HG02973 (cell line): ENCODE results near the gene EPHB3.
"Not testable (repeated sequence)": the region's sequence is repeated elsewhere in the genome, so short reads cannot be mapped to it uniquely, and the experiment has no call there.

Experiments used
- ATAC-seq: cut with Tn5 transposase; IDR thresholded peaks from one replicate; pipeline ENCODE4 v1.9.1; 2021; ENCODE audit warnings: moderate library complexity; ENCODE audit not compliant: unreplicated experiment

The EPHB3 gene

DNA sequence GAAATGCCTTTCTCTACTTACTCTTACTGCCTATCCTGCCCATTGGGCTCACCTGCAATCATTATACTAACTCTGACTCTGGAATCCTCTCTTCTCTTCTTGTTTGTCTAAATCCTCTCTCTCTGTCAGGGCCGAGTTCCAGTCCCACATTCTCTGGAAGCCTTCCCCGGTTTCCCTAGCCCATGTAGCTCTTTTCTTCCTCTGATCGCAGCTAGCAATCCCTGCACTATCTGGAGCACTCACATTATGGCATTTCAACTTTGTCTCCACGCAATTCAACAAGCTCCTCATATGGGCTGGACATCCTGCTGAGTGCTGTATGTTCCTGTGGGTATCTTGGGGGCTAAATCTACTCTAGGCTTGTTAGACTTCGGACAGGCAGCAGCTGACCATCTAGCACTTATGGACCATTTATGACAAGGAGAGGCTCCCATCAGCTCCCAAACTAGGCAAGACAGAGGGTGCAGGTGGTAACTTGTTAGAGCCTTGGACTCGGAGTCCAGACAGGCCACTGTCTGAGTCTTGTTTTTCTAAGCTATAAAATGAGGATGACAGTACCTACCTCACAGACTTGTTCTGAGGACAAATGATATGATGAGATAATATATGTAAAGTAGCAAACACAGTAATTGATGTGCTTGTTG is 58.3 kb downstream of the EPHB3 start:
- ATAC-seq = no peak

DNA sequence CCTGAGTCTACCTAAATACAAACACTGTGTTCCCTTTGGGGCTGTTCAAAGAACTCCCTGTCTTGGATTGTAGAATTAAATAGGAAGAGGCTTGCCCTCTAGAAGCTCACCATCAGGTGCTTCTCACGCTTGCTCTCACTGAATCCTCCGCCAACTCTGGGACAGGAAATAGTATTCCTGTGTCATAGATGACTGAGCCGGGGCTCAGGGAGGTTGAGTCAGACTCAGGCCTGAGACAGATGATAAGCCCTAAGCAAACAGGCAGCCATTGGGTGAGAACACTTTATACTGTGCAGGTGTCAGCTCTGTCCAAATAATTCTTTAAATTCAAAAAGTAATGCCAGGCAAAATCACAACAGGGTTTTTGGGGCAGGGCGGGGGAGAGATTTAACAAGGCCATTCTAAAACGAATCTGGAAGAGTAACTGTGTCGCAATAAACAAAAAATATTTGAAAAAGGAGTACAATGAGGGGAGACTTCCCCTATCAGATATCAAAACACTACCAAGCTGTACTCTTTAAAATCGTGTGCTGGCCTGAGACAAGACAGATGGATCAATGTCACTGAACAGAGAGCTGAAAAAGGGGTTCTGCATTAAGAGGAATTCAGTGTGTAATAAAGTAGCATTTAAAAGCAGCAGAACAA is 59.0 kb downstream of the EPHB3 start:
- no peak for ATAC-seq

DNA sequence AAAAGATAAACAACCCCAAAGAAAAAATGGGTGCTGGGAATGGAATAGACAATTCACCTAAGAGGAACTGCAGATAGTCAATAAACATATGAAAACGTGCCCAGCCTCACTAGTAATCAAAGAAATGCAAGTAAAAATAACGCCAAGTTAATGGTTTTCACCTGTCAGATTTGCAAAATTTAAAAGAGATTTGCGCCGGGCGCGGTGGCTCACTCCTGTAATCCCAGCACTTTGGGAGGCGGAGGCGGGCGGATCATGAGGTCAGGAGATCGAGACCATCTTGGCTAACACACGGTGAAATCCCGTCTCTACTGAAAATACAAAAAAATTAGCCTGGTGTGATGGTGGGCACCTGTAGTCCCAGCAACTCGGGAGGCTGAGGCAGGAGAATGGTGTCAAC is 60.6 kb downstream of the EPHB3 start:
- ATAC-seq = not testable (repeated sequence)

DNA sequence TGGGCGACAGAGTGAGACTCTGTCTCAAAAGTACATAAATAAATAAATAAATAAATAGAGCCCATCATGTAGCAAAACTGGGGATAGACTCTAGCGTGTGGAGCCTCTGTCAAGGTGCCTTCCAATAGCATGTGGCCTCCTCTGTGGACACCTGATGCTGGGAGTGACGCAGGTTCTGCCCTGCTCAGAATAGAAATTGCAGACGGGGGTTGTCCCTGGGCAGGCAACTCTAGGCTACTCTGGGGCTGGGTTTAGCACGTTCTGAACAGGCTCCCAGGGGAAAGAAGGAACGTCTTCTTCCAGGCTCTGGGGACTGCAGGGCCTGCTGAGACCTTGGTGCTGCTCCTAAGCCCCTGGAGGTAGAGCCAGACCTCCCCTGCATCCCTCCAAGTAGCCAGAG is 65.3 kb downstream of the EPHB3 start:
- no peak for ATAC-seq

DNA sequence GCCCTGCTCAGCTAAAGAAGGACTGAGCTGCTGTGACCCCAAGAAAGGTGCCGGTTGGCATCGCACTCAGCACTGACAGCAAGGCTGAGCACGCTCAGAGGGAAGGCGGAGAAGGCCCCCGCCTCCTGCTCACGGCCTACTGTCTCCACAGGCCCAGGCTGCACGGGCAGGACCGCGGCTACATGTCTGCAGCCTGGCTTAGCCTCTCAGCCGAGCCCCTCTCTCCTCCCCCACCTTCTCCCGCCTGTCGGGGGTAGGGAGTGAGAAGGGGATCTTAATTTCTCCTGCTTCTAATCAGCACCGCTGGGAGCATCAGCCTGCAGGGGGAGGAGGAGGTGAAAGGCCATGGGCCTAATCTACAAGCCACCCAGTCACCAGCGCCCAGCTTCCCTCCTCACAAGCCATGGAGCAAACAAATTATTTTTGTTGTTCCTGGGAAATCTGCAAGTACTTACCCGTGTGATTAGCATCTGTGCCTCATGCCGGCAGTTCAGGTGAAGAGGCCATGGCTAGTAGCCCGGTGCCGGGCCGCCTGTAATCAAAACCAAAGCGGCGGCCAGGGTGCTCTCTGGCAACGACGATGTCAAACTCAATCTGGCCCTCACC is 68.1 kb downstream of the EPHB3 start:
- ATAC-seq = no peak

DNA sequence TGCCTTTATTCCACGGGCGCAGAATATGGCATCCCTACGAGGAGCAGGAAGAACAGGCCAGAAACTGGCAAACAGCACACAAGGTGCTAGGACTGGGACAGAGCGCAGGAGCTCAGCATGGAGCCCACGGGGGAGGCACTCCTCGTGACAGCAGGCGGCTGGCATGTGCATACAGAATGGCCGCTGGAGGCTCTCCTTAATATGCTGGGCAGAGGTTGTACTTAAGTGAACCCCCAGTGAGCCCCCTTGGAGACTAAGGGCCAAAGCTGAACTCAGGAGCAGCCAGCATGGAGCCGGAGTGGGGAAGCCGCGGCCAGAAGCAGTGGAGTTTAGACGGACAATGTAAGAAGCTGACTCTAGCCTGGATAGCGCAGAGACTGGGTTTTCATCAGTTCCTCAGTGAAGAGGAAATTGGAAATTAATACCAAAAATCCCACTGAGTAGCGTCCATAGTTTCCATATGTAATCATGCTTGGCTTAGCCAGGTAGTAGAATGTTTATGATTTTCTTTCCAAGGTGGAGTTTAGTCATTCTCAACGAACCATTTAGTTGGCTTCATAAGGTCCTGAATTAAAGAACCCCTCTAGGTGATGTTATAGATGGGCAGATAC is 69.4 kb downstream of the EPHB3 start:
- no peak for ATAC-seq

DNA sequence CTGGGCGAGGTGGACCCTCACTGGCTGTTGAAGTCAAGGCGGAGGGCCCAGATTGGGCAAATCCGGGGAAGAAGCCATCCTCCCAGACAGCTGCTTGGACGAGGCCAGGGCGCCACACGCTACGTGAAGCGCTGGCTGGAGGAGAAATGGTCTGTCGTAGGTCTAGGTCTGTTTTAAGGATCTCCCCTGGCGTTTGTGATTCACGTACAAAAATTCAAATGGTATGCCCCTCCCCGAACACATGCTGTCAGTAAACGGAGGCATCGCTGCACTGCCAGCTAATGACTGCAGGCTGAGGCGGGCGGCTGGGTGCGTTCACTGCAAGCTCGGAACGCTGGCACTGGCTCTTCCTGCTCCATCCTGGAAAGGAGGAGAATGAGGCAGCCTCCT is 69.9 kb downstream of the EPHB3 start:
- no peak for ATAC-seq
